ENCODE measurements around the gene MINDY4.

Gene MINDY4

DNA sequence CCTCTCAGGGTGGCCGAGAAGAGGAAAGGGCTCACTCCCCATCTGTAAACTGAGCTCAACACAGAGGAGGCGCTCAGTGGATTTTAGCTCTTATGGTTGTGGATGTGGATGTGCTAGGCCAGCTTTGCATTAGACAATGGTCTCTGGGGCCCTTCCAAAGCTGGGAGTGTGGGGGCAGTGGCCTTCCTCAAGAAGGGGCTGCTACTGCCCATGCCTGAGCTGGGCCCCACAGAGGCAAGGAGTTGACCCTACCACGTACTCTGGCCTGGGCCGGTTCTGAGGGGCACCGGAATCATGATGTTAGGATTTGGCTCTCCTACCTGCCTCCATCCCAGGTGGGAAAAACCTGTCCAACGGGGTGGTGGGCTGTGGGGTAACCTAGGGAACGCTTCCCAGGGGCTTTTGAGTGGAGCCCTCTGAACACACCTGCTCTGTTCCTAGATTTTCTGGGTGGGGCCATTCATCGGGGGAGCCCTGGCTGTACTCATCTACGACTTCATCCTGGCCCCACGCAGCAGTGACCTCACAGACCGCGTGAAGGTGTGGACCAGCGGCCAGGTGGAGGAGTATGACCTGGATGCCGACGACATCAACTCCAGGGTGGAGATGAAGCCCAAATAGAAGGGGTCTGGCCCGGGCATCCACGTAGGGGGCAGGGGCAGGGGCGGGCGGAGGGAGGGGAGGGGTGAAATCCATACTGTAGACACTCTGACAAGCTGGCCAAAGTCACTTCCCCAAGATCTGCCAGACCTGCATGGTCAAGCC is 152.0 kb downstream of the MINDY4 start:
- DNase-seq (ENCODE audit: low read depth in 2 of 2), result no peak
- TF ChIP-seq, protein P1, sequence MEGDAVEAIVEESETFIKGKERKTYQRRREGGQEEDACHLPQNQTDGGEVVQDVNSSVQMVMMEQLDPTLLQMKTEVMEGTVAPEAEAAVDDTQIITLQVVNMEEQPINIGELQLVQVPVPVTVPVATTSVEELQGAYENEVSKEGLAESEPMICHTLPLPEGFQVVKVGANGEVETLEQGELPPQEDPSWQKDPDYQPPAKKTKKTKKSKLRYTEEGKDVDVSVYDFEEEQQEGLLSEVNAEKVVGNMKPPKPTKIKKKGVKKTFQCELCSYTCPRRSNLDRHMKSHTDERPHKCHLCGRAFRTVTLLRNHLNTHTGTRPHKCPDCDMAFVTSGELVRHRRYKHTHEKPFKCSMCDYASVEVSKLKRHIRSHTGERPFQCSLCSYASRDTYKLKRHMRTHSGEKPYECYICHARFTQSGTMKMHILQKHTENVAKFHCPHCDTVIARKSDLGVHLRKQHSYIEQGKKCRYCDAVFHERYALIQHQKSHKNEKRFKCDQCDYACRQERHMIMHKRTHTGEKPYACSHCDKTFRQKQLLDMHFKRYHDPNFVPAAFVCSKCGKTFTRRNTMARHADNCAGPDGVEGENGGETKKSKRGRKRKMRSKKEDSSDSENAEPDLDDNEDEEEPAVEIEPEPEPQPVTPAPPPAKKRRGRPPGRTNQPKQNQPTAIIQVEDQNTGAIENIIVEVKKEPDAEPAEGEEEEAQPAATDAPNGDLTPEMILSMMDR (IDR thresholded peaks at IDR 0.05; ENCODE audit: low read depth, low read length), result no peak
- H3K4me3 ChIP-seq (replicated peaks in 1 of 2; ENCODE audit: low read depth in 2 of 2, low read length in 2 of 2), result no peak overlapping the region

DNA sequence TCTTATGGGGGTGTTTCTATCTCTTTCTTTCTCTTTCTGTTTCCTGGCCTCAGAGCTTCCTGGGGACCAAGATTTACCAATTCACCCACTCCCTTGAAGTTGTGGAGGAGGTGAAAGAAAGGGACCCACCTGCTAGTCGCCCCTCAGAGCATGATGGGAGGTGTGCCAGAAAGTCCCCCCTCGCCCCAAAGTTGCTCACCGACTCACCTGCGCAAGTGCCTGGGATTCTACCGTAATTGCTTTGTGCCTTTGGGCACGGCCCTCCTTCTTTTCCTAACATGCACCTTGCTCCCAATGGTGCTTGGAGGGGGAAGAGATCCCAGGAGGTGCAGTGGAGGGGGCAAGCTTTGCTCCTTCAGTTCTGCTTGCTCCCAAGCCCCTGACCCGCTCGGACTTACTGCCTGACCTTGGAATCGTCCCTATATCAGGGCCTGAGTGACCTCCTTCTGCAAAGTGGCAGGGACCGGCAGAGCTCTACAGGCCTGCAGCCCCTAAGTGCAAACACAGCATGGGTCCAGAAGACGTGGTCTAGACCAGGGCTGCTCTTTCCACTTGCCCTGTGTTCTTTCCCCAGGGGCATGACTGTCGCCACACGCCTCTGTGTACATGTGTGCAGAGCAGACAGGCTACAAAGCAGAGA is 152.7 kb downstream of the MINDY4 start:
- TF ChIP-seq, protein P1 (IDR thresholded peaks at IDR 0.05; ENCODE audit: low read depth, low read length), result no peak
- no peak for DNase-seq (ENCODE audit: low read depth in 2 of 2)
- no peak overlapping the region for H3K4me3 ChIP-seq (replicated peaks in 1 of 2; ENCODE audit: low read depth in 2 of 2, low read length in 2 of 2)

DNA sequence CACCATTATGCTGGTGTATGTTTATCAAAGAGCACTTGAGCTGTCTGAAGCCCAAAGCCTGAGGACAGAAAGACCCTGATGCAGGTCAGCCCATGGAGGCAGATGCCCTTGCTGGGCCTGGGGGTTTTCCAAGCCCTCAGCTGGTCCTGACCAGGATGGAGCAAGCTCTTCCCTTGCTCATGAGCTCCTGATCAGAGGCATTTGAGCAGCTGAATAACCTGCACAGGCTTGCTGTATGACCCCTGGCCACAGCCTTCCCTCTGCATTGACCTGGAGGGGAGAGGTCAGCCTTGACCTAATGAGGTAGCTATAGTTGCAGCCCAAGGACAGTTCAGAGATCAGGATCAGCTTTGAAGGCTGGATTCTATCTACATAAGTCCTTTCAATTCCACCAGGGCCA is 153.4 kb downstream of the MINDY4 start:
- no peak for DNase-seq (ENCODE audit: low read depth in 2 of 2)
- TF ChIP-seq, protein P1 (IDR thresholded peaks at IDR 0.05; ENCODE audit: low read depth, low read length), result no peak
- no peak overlapping the region for H3K4me3 ChIP-seq (replicated peaks in 1 of 2; ENCODE audit: low read depth in 2 of 2, low read length in 2 of 2)

DNA sequence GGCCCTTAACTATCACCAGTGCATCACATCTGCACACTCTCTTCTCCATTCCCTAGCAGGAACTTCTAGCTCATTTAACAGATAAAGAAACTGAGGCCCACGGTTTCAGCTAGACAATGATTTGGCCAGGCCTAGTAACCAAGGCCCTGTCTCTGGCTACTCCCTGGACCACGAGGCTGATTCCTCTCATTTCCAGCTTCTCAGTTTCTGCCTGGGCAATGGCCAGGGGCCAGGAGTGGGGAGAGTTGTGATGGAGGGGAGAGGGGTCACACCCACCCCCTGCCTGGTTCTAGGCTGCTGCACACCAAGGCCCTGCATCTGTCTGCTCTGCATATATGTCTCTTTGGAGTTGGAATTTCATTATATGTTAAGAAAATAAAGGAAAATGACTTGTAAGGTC is 153.9 kb downstream of the MINDY4 start:
- H3K4me3 ChIP-seq (replicated peaks in 1 of 2; ENCODE audit: low read depth in 2 of 2, low read length in 2 of 2), result no peak overlapping the region
- TF ChIP-seq, protein P1 (IDR thresholded peaks at IDR 0.05; ENCODE audit: low read depth, low read length), result no peak
- no peak for DNase-seq (ENCODE audit: low read depth in 2 of 2)

DNA sequence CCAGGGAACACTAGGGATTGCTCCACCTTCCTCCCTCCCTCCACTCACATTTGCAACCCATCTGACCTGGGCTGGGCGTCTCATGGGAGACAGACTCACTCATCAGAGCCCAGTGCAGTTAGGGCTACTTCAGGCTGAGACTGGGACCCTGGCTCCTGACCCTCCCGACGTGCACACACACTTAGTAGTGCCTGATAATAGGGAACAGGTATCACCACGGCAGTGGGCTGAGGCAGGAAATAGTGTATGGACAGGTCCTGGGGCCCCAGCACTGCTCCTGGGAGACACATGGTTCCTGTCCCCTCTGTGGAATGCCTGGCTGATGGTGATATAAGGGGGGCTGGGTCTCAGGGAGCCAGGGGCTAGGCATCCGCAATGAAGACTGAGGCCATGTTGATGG is 154.7 kb downstream of the MINDY4 start:
- H3K4me3 ChIP-seq (replicated peaks in 1 of 2; ENCODE audit: low read depth in 2 of 2, low read length in 2 of 2), result no peak overlapping the region
- no peak for DNase-seq (ENCODE audit: low read depth in 2 of 2)
- TF ChIP-seq, protein P1 (IDR thresholded peaks at IDR 0.05; ENCODE audit: low read depth, low read length), result no peak

DNA sequence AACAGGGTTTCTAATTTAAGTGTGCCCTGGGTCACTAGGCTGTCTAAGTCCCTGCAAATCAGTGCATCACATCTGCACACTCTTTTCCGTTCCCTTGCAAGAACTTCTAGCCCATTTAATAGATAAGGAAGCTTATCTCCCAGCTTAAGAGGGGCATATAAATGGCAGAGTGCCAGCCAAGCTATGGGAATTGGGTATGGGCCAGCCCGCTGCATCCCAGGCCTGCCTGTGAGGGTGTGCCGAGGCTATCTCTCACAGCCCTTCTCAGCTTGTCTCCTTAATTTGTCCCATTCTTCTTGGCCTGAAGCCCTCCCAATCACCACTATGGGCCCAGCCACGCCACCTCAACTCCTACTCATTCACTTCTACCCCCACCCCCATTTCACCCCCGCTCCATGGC is 155.1 kb downstream of the MINDY4 start:
- DNase-seq (ENCODE audit: low read depth in 2 of 2), result no peak
- TF ChIP-seq, protein P1 (IDR thresholded peaks at IDR 0.05; ENCODE audit: low read depth, low read length), result no peak
- no peak overlapping the region for H3K4me3 ChIP-seq (replicated peaks in 1 of 2; ENCODE audit: low read depth in 2 of 2, low read length in 2 of 2)

Measured in cardiac fibroblast (primary cell).